ENCODE measurements around the gene FLAD1.

The FLAD1 gene

GRCh38 chr1:155040358-155041093, 57.4 kb downstream of the FLAD1 start:
- no peak for DNase-seq
